Mesothelial cell of epicardium (in vitro differentiated cells): Measurements from ENCODE around the gene CUX1. TPM values are rescaled to one million over a fixed set of nuclear protein-coding genes. Genes with fewer than 3 reads are reported as not detected.
A peak's percentile ranks its signal among the peaks of the same experiment; 100 is the strongest.

Experiments
- DNase-seq, 2 experiments: peaks; one replicate each; pipeline ENCODE4 v3.0.0; 2021; ENCODE audit warnings: low spot score in 2 of 2; ENCODE audit not compliant: unreplicated experiment in 2 of 2
- H3K27ac Mint-ChIP-seq: 2 replicates; pipeline ENCODE4 v1.8.0; 2021; ENCODE audit warnings: mixed read lengths
- H3K27me3 Mint-ChIP-seq: 2 replicates; pipeline ENCODE4 v1.8.0; 2021; ENCODE audit warnings: low read depth, mixed read lengths
- H3K36me3 Mint-ChIP-seq: 2 replicates; pipeline ENCODE4 v1.8.0; 2021; ENCODE audit warnings: mixed read lengths
- H3K4me1 Mint-ChIP-seq: 2 replicates; pipeline ENCODE4 v1.8.0; 2021; ENCODE audit warnings: mixed read lengths
- H3K4me3 Mint-ChIP-seq: 2 replicates; pipeline ENCODE4 v1.8.0; 2021; ENCODE audit warnings: mild to moderate bottlenecking, moderate library complexity, mixed read lengths
- H3K9me3 Mint-ChIP-seq: 2 replicates; pipeline ENCODE4 v1.8.0; 2021; ENCODE audit warnings: mixed read lengths
- total RNA-seq: library from RNA; stranded (reverse); gene quantifications from 3 replicates; pipeline ENCODE4 v1.2.1, GENCODE V29; 2021
- TF ChIP-seq, protein P1 (sequence below): fragments of 200-600 bp; sonication (generic); IDR thresholded peaks from one replicate; pipeline ENCODE4 v1.5.0; 2021; ENCODE audit warnings: antibody characterized with exemption; ENCODE audit not compliant: unreplicated experiment

The CUX1 gene
- total RNA-seq, 1 donor from 2014 or later, result 158 TPM

GRCh38 chr7:101854084-101854865, 36.8 kb downstream of the CUX1 start:
- DNase-seq, result no peak
- Mint-ChIP-seq H3K27me3 (no peaks in the 10 kb centered on the region), H3K27ac (no peak overlapping the region), H3K9me3 (peaks cover 4% of the 10 kb centered on the region), H3K4me3 (no peak overlapping the region), H3K36me3 (peaks cover 12% of the 10 kb centered on the region), H3K4me1 (peaks cover 30% of the 10 kb centered on the region)
- TF ChIP-seq, protein P1, sequence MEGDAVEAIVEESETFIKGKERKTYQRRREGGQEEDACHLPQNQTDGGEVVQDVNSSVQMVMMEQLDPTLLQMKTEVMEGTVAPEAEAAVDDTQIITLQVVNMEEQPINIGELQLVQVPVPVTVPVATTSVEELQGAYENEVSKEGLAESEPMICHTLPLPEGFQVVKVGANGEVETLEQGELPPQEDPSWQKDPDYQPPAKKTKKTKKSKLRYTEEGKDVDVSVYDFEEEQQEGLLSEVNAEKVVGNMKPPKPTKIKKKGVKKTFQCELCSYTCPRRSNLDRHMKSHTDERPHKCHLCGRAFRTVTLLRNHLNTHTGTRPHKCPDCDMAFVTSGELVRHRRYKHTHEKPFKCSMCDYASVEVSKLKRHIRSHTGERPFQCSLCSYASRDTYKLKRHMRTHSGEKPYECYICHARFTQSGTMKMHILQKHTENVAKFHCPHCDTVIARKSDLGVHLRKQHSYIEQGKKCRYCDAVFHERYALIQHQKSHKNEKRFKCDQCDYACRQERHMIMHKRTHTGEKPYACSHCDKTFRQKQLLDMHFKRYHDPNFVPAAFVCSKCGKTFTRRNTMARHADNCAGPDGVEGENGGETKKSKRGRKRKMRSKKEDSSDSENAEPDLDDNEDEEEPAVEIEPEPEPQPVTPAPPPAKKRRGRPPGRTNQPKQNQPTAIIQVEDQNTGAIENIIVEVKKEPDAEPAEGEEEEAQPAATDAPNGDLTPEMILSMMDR, result no peak

GRCh38 chr7:101856473-101857357, 39.3 kb downstream of the CUX1 start:
- Mint-ChIP-seq H3K4me3 (peak overlapping the region; percentile 30), H3K27ac (peak overlapping the region; percentile 92), H3K27me3 (no peaks in the 10 kb centered on the region), H3K9me3 (no peaks in the 10 kb centered on the region), H3K4me1 (peaks cover 48% of the 10 kb centered on the region), H3K36me3 (peaks cover 1% of the 10 kb centered on the region)
- no peak for DNase-seq
- TF ChIP-seq, protein P1, result no peak

DNA sequence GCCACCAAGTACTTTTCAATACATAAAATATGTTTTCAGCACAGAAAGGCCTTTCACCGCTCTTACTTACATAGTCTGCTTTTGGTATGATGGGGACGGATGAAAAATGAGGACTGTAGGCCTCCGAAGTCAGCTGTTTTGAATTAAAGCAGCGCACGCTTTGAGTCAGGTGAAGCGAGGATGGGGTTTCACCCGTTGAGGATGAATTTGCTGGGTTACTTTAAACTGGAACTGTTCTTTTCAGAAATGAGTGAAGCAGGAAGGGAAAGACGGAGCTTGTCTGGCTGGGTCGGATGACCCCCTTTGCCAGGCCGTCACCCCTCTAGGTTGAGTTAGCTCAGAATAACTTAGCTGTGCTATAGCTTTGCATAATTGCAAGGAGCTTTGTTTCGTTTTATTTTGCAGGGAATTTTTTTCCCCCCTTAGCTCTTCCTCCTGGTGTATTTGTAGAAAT, 40.0 kb downstream of the CUX1 start:
- DNase-seq, result no peak
- TF ChIP-seq, protein P1, result no peak
- Mint-ChIP-seq H3K4me3 (no peak overlapping the region), H3K27me3 (no peaks in the 10 kb centered on the region), H3K9me3 (no peaks in the 10 kb centered on the region), H3K4me1 (peaks cover 51% of the 10 kb centered on the region), H3K27ac (peak overlapping the region; percentile 92), H3K36me3 (no peaks in the 10 kb centered on the region)

DNA sequence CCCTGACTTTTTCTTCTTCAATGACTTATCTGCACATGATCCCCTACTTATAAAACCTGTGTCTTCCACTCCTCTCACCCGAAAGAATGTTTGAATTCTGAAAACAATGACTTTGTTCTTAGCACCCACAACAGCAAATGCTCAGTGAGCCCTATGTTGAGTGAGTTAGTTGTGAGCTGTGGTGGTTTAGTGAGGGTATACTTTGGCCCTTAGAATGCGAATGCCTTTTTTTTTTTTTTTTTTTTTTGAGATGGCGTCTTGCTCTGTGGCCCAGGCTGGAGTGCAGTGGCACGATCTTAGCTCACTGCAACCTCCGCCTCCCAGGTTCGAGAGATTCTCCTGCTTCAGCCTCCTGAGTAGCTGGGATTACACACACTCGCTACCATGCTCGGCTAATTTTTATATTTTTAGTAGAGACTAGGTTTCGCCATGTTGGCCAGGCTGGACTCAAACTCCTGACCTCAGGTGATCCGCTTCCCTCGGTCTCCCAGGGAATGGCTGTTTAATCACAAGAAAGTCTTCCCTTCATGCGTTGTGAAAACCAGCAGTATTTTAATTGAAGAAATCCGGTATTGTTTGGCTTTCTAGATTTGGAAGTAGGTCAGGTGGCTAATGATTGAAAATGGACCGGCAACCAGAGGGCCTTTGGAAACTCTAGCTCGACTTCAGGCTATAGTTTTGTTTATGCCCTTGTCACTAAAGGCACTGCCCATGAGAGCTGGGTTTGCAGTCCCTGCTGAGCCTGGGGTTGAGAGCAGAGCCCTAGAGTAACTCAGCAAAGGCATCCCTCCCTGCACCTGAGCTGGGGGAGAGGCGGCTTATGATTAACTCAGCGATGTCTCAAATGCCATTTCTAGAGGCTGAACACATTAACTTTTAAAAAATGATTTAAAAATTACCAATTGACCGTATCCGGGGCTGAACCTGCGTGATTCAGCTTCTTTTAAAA, 41.3 kb downstream of the CUX1 start:
- H3K27me3 Mint-ChIP-seq, result no peaks in the 10 kb centered on the region
- H3K4me3 Mint-ChIP-seq, result no peak overlapping the region
- no peaks in the 10 kb centered on the region for H3K36me3 Mint-ChIP-seq
- no peak for DNase-seq
- peak overlapping the region; percentile 21 for H3K27ac Mint-ChIP-seq
- TF ChIP-seq, protein P1, result no peak
- peaks cover 59% of the 10 kb centered on the region for H3K4me1 Mint-ChIP-seq
- H3K9me3 Mint-ChIP-seq, result no peaks in the 10 kb centered on the region
